Measurements from ENCODE around the gene CHTF8. TPM values are rescaled to one million over a fixed set of nuclear protein-coding genes. Genes with fewer than 3 reads are reported as not detected.
A peak's percentile ranks its signal among the peaks of the same experiment; 100 is the strongest.

CHTF8 gene
- total RNA-seq, 1 donor from 2014 or later, result 60.8 TPM

DNA sequence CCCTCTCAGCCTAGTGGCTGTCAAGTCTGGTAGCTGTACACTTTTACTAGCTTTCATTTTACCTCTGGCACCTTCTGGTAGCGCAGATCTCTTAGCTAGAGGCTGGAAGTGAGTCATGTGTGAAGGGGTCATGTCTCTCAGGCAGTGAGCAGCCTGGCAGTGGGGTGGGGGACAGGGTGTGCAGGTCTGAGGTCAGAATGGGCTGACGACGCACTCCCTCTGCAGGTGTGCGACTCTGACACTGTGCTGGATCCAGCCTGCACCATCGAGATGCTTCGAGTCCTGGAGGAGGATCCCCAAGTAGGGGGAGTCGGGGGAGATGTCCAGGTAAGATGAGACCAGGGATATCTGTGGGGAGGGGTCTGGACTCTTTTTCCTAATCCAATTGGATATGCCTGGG is 19.2 kb downstream of the CHTF8 start:
- no peak for DNase-seq (ENCODE audit: low read depth in 2 of 2)

DNA sequence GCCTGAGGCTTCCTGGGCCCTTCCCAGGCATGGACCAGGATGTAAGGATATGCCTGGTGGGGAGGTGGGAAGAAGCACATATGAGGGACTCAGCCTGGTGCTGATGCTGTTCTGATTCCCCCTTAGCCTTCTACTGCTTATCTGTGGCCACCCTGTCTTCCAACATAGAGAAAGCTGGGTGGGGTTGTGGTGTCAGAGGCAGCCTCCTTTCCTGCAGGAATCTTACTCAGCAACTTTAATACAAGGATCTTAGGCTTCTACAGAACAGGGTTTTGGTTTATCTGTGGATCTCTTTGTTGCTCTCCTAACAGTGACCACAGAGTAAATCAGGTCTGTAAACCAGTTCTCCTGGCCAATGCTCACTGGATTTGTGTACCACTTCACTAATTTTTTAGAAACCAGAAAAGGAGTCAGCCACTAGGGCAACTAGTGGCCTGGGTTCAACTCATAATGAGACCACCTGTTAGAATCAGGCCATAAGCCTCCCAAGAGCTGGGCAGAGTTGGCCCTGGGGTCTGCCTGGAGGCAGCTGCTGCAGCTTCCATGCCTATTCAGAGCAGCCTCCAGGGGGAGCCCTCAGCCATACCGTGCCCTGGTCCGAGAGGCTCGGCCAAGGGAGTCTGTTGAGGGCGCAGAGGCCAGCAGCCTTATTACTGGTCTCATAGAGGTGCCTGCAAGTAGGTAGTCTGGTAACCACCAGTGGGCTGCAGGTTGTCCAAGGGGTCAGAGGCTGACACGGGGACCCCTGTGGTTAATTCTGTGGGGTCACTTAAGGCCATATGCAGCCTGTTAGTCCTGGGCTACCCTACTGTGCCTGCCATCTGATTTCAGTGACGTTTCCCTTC is 19.9 kb downstream of the CHTF8 start:
- DNase-seq (ENCODE audit: low read depth in 2 of 2), result peak; percentile 30 to 70

DNA sequence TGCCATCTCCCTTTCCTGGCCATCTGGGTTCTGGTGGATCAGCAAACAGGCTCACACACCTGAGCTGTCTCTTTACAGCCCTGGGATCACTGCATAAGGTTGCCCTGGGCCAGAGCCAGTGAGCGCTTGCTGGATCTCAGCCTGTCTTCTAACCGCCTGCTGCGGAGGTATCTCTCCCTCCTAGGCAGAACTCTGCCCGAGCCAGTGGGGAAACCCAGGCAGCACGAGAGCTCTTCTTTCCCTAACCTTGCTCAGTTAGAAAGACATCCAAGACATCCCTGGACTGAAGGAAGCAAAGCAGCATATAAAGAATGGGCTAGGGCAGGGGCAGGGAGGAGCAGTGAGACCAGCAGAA is 20.5 kb downstream of the CHTF8 start:
- no peak for DNase-seq (ENCODE audit: low read depth in 2 of 2)

DNA sequence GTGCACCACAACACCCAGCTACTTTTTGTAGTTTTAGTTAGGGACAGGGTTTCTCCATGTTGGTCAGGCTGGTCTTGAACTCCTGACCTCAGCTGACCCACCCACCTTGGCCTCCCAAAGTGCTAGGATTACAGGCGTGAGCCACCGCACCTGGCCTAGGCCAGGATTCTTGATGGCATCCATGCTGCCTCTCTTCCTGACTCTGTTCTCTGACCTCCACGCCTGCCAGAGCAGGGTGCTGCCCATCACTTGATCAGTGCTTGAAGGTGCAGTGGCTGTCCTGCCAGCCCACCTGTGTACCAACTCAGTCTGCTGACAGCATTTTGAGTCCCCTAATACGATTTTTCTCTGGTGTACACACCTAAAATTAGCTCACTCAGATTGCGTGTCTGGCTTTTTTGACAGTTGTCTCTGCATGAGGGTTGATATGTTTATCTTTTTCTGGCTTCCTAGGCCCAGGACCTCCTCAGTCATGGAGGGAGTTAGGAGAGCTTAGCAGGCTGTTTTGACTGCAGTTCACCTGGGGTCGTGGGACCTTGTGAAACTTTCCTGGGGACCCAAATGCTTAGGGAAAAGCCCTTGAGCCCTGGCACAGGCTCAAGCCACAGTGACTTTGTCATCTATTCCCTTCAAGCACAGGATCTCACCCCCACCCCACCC is 21.0 kb downstream of the CHTF8 start:
- no peak for DNase-seq (ENCODE audit: low read depth in 2 of 2)

DNA sequence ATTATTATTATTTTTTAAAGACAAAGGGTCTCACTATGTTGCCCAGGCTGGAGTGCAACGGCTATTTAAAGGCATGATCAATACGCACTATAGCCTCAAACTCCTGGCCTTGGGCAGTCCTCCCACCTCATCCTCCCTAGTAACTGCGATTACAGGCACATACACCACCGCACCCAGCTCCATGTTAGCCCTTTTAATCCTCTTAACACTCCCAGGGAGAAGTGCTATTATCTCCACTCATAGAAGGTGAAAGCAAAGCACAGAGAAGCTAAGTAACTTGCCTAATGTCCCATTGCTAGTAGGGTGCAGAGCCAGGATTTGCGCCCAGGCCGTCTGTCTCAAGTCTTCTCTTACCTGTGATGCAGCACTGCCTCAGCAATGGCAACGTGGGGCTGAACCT is 22.0 kb downstream of the CHTF8 start:
- DNase-seq (ENCODE audit: low read depth in 2 of 2), result no peak

DNA sequence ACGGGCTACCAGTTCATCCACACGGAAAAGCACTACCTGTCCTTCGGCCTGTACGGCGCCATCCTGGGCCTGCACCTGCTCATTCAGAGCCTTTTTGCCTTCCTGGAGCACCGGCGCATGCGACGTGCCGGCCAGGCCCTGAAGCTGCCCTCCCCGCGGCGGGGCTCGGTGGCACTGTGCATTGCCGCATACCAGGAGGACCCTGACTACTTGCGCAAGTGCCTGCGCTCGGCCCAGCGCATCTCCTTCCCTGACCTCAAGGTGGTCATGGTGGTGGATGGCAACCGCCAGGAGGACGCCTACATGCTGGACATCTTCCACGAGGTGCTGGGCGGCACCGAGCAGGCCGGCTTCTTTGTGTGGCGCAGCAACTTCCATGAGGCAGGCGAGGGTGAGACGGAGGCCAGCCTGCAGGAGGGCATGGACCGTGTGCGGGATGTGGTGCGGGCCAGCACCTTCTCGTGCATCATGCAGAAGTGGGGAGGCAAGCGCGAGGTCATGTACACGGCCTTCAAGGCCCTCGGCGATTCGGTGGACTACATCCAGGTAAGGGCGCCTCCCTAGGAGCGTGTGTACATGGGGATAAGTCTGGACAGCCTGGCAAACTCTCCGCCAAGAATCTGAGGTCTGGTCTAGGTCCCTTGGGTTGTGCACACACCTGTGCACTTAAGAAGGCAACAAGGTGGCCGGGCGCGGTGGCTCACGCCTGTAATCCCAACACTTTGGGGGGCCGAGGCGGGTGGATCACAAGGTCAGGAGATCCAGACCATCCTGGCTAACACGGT is 22.7 kb downstream of the CHTF8 start:
- no peak for DNase-seq (ENCODE audit: low read depth in 2 of 2)

DNA sequence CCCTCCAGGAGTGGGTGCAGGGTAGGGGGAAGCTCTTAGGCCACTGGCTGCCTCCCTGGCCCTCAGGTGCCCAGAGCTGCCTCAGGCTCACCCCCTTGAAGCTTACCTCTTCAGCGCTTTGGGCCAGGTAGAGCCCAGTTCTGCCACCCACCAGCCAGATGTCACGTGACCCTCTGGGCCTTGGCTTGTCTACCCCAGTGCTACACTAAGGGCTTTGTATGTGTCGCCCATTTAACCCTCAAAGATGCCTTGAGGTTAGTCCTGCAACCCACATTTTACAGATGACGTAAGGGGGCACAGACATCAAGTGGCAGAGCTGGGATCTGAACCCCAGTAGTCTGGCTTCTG is 23.5 kb downstream of the CHTF8 start:
- no peak for DNase-seq (ENCODE audit: low read depth in 2 of 2)

DNA sequence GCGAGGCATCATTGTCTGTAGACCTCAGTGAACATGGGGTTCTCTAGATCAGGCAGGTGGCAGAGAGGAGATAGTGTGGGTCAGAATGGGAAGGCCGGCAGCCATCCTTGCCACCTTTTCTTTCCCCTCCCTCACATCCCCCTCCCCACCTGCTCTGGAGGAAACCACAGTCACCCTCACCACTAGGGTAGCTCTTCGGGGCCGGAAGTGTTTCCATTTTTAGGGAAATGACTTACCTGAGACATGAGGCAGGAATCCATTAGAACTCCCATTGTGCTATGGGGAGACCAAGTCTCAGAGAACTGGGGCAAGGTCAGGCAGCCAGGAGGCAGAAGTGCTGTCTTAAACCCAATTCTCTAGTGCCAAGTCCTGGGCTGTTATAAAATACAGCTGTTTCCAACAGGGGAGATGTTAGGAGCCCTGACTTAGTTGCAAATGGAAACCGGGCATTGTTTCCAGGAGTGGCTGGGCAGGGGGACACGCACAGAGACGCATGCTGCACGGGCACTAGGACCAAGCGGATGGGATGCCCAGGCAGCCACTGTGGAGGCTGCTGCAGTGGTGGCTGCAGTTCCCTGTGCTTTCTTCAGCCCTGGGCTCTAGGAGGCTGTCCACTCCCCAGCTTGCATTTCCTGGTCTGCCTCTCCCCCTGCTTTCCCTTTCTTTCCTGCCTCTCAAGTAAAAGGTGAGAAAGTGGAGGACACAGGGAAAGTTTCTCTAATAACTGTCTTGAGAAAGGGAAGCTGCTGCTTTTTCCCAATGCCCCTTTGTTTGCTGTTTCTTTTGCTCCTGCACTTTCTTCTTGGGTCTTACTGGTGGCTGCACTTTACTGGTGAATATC is 24.1 kb downstream of the CHTF8 start:
- DNase-seq (ENCODE audit: low read depth in 2 of 2), result no peak

DNA sequence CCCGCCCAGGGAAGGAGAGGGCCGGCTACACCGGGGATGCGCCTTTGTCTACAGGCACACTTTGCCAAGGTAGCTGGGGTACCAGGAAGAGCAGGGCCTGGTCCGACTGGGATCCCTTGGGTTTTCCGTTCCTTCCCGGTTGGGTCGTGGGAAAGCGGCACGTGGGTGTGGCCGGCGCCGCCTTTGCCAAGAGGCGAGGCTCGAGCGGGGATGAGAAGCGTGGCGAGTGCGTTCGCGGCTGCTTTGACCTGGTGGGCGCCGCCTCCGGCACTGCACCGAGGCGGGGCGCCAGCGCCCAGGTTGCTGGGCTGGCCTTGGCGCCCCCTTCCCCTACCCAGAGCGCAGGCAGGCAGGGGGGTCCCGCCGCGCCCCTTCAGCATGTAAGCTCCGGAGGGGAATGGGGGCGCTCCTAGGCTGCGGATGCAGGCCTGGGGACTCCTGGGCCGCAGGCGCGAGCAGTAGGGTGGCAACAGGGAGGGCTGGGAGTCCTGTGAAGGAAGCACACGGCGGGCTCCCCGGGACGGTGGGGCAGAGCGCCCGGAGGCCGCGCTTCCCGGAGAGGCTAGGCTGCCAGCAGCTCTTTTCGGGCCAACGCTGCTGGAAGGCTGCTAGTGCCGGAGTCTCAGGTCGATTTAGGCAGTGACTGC is 24.9 kb downstream of the CHTF8 start:
- DNase-seq (ENCODE audit: low read depth in 2 of 2), result peak in 1 of 2 donors; percentile 47

DNA sequence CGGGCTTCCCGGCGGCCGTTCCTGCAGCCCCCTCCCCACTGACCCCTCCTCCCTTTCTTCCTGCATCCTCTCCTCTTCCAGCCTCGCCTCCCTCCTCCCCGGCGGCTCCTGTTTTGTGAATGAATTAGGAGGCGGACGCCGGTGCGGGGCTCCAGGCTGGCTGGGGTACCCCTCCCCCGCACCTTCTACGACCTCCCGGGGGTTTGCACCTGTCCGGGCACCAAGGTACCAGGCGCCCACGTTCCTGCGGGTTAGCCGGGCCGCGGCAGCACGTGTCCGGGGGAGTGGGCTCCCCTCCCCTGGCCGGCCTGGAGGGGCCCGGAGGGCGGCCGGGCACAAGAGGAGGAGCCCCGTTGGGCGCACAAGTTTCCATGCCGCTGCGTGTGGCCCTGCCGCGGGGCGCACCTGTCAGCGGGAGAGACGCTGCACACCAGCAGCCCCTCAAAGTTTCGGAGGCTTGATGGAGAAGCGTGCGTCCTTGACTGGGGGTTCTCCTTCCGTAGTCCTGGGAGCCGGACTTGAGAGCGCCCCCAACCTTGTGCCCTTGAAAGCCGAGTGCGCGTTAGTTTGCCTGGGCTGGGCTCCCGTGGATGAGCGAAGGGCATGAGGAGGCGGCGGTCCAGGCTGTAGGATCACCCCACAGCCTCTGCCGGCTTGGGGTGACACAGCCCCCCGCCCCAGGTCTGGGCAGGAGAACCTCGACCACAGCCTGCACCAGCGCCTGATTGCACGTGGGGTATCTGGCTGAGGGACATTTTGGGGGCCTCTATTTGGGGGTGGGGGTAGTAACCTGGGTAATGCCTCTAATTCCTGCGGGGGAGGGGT is 25.7 kb downstream of the CHTF8 start:
- no peak for DNase-seq (ENCODE audit: low read depth in 2 of 2)

DNA sequence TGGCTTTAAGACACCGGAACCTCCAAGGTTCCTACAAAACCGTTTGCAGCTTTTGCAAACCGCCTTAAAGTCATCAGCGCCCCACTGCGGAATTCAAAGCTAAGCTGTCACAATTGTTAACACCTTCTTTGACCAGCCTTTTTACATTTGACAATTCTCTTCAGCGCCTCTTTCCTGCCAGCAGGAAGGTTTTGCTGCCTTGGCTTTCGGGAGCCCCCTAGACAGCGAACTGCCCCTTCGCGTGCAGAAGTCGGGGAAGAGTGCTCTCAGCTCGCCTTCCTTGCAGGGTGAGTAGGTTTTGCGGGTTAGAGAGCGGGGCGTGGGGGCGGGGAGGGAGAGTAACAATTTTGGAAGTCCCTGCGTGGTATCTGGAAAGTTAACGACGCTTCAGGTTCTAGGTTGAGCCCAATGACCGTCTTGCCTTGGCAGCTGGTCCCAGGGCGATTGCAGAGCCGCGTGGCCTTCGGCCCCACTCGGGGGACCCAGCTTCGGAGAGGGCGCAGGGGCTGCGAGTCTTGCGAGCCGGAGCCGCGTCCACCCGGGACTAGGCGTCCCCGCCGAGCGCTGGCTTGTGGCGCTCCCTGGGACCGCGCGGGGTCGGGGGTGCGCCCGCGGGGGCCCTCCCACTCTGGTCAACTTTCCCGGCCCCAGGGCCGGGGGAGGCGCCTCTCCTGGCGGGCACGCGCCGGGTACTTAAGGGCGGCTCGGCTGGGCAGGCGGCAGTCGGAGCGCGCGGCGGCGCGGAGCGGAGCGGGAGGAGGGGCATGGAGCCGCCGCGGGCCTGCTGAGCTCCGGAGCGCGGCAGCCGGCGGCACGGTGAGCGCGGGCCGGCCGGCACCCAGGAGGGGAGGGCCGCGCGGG is 26.7 kb downstream of the CHTF8 start, which contains the start of gene HAS3:
TSS of gene HAS3 (plus strand) at position 153 of the 861 bp plus-strand sequence. CDS start 3,743 bp downstream, outside the sequence.
- DNase-seq (ENCODE audit: low read depth in 2 of 2), result peak in 1 of 2 donors; percentile 74

DNA sequence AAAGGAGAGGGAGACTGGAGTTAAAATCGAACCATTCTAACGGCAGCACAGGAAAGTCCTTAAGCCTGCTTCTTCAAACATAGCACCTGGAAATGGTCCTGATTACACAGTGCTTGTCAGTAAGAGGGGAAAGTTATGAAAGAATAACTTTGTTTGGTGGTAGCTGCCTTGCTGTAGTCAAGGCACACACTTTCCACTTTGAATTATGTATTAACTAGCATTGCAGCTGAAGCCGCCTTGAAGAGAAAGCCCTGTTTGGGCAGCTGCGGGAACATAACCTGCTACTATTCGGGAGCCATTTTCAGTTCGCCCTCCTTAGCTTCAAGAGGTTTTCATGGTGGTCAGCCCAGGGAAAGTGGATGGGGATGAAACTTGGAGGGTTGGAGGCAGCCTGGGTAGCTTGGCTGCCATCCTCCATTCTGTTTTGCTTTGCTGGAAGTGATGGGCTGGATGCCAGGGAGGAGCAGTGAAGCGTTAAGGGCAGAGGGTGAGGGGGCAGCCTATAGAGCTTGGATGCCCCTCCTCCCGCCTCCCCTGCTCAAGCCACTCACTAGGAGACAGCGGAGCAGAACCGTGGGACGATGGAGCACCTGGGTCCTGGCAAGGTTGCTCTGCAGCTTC is 32.2 kb downstream of the CHTF8 start:
- no peak for DNase-seq (ENCODE audit: low read depth in 2 of 2)

DNA sequence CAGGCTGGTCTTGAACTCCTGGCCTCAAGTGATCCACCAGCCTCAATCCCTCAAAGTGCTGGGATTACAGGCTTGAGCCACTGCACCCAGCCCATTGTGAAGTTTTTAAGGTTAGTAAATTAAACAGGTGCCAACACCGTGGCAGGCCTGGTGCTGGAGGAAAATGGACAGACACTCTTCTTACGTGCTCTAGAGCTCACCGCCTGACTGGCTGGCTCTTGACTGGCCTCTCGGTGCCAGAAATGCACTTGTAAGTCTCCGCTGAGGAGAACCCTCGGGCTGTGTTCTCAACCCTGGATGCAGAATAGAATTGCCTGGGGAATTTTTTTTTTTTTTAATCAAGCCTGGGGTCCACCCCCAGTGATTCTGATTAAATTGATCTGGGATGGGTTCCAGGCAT is 37.2 kb downstream of the CHTF8 start:
- no peak for DNase-seq (ENCODE audit: low read depth in 2 of 2)

DNA sequence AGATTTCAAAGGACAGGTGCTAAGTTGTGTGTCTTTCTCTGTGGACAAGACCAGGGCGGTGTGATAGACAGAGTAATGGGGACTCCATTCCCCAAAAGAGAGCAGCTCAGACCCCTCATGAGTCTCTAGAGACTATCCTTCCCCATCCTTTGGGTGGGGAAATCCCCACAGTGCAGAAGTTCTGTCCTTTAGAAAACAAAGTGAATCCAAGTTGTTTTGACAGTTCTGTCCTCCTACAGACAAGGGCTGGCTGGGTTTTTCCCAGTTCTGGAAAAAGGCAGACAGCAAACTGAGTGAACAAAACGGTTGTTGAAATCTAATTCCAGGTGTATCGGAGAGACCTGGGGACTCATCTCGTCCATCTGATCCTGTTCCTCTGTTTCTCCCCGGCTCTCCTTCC is 37.9 kb downstream of the CHTF8 start:
- no peak for DNase-seq (ENCODE audit: low read depth in 2 of 2)

DNA sequence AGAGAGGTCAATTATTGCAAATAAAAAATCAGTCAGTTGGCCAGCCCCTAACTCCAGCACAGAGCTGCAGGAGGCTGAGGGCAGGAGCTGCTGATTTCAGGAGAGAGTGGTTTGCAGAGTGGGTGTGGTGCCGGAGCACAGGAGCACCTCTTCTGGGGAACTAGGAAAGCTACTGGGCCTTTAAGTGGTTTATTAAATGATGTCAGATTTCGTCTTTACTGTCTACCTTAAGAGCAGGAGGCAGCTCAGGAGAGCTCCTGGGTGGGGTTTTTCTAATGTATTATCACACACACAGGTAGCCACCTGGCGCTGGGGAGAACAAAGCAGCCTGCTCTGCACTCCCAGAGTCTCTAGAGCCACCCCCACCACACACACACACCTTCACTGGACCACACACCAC is 38.4 kb downstream of the CHTF8 start:
- DNase-seq (ENCODE audit: low read depth in 2 of 2), result no peak

DNA sequence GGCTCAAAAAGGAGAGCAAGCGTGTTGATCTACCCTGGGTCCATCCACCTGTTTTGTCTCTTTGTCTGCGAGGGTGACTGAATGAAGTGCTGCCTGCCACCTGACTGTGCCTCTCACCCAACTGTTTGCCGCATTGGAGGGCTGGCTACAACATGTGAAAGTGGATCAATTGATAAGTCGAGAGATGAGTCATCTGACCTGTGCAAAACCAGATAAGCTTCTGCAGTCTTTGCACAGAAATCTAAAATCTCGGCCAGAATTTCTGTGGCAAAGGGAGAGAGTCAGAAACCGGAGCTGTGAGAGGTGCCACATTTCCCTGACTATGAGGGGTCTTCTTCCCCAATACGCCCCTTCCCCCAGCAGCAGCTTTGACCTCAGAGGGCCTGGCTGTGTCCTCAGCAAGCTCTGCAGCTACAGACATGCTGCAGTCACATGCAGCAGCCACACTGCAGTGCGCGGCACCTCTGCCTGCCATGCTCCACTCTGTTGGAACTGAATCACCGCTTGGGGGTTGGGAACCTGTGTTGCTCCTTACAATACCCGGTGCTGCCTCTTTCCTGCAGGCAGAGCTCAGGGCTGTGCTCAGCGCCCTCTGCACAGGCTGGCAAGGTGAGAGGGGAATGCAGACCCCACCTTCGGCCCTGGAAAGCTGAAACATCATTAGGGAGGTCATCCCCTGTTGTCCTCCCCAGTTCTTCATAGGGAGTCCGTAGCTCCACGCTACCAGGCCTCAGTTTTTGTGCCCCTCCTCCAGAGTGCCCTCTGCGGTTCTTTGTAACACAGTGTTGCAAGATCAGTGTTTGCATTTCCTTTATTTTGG is 43.1 kb downstream of the CHTF8 start:
- peak in 1 of 2 donors; percentile 49 for DNase-seq (ENCODE audit: low read depth in 2 of 2)

DNA sequence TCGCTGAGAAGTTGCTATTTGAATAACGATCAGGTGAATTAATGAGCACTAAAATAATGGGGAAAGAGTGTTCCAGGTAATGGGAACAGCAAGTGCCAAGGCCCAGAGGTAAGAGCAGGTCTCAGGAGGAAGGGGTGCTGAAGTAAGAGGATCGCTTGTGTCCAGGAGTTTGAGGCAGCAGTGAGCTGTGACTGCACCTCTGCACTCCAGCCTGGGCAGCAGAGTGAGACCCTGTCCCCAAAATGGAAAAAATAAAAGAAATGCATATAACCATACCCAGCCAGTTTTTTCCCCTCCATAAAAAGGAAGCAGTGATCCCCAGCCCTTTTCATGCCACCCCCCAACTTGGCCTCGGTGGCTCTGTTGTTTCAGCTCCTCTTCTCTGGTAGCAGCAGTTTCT is 43.7 kb downstream of the CHTF8 start:
- DNase-seq (ENCODE audit: low read depth in 2 of 2), result no peak

DNA sequence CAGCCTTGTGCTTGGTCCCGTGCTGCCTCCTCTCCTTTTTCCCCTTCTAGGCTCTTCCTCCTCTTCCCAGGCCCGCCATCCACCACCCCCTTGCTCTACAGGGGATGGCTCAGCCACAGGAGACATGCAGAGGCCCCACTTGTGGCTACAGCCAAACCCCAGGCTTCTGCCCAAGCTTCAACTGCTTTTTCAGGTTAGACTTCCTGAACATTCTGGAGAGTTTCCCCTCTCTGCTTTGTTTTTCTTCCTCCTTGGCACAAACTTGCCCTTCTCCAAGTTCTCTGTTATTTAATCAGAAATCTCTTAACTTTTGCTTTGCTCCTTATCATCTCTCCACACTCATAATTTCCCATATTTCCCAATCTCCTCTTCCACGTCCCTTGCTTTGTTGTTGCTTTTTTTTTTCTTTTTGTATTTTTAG is 45.2 kb downstream of the CHTF8 start:
- peak in 1 of 2 donors; percentile 53 for DNase-seq (ENCODE audit: low read depth in 2 of 2)
